HG02798 (cell line): ENCODE measurements around the gene ZMYM4.
"Not testable (repeated sequence)": the region's sequence is repeated elsewhere in the genome, so short reads cannot be mapped to it uniquely, and the experiment has no call there.

Experiments
- ATAC-seq: cut with Tn5 transposase; IDR thresholded peaks from one replicate; pipeline ENCODE4 v1.9.1; 2021; ENCODE audit warnings: mild to moderate bottlenecking; ENCODE audit not compliant: unreplicated experiment, poor library complexity

ZMYM4 gene

DNA sequence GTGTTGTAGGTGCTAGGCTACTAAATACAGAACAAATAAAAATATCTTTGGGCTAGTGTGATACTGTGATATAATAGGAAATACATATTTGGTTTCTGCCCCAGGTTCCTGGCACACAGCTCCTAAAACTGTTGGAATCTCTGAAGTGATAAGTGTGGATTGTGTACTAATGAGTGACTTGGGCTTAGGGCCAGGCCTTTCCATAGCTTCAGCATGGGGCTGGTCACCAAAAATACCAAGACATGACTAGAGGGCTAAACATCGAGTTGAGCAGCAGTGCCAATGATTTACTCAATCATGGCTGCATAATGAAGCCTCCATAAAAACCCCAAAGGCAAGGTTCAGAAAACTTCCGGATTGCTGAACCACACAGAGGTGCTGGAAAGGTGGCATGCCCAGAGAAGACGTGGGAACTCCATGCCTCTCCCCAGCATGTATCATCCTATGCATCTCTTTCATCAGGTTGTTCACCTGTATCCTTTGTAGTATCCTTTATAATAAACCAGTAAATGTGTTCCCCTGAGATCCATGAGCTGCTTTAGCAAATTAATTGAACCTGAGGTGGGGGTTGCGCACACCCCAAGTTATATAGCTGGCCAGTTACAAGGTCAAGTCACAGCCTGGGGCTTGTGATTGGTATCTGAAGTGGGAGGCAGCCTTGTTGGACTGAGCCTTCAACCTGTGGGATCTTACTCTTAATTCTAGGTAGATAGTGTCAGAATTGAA is 51.6 kb downstream of the ZMYM4 start:
- no peak for ATAC-seq

GRCh38 chr1:35320937-35321336 is 52.4 kb downstream of the ZMYM4 start:
- ATAC-seq, result no peak

- ATAC-seq, result no peak
Measured at GRCh38 chr1:35324486-35324885, 56.0 kb downstream of the ZMYM4 start.

DNA sequence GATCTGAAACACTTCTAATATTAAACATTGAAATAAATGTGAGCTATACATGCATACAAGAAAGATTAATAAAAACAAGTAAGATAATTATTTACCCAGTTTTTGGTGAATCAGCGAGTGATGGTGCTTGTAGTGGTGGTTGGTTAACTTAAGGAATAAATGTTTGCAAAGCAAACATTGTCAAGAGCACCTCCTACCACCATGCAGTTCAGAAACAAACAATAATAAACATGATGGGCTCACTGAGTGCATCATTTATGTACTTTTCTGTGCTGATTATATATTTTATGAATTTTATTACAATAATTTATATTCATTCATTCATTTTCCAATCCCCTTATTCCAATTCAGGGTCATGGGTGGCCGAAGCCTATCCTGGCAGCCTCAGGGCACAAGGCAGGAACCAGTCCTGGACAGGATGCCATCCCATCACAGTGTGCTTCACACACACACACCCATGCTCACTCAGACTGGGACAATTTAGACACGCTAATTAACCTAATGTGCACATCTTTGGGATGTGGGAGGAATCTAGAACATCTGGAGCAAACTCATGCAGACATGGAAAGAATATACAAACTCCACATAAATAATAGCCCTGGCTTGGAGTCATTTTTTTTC is 57.8 kb downstream of the ZMYM4 start:
- no peak for ATAC-seq

GRCh38 chr1:35331618-35332017 is 63.1 kb downstream of the ZMYM4 start:
- not testable (repeated sequence) for ATAC-seq

DNA sequence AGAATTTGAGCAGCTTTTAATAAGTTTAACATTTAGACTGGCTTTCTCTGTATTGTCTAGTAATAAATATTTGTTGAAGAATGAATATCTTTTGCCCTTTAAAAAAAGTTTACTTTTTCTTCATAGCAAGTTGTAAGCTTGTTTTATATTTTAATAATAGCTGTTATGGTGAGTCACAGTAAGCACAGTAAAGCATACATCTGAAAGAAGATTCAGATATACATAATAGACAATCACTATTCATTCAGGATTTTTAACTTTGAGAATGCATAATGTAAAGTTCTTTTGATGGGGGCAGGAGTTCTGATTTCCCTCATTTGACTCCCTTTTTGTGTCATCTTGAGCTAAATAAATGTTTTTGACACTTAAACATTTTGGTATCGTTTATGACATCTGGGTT is 66.0 kb downstream of the ZMYM4 start:
- ATAC-seq, result no peak

DNA sequence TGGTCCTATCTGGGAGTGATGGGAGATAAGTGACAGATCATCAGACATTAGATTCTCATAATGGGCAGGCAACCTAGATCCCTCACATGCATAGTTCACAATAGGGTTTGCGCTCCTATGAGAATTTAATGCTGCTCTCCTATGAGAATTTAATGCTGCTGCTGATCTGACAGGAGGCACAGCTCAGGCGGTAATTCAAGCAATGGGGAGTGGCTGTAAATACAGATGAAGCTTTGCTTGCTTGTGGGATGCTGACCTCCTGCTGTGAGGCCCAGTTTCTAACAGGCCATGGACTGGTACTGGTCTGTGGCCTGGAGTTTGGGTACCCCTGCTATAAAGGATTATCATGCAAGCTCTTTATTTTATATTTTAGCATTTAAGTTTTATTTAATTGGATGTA is 72.0 kb downstream of the ZMYM4 start:
- ATAC-seq, result no peak

DNA sequence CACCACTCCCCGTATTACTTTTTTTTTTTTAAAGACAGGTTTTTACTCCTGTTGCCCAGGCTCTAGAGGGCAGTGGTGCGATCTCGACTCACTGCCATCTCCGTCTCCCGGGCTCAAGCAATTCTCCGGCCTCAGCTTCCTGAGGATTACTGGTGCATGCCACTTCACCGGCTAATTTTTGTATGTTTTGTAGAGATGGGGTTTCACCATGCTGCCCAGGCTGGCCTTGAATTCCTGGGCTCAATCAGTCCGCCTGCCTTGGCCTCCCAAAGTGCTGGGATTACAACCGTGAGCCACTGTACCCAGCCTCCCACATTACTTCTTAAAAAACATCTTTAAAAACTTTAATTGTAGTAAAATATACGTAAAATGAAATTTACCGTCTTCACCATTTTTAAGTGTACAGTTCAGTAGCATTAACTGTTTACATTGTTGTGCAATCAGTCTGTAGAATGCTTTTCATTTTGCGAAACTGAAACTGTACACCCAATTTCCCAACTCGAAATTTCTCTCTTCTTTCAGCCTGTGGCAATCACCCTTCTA is 77.0 kb downstream of the ZMYM4 start:
- no peak for ATAC-seq

DNA sequence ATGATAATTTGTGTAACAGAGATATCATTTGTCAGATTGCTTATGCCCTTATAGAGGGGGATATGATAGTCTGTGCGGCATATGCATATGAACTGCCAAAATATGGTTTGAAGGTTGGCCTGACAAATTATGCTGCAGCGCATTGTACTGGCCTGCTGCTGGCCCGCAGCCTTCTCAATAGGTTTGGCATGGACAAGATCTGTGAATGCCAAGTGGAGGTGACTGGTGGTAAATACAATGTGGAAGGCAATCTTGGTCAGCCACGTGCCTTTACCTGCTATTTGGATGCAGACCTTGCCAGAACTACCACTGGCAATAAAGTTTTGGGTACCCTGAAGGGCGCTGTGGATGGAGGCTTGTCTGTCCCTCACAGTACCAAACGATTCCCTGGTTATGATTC is 82.4 kb downstream of the ZMYM4 start:
- ATAC-seq, result no peak

- no peak for ATAC-seq
Measured at GRCh38 chr1:35359995-35360394, 91.5 kb downstream of the ZMYM4 start.

GRCh38 chr1:35361638-35362037 is 93.1 kb downstream of the ZMYM4 start:
- no peak for ATAC-seq

DNA sequence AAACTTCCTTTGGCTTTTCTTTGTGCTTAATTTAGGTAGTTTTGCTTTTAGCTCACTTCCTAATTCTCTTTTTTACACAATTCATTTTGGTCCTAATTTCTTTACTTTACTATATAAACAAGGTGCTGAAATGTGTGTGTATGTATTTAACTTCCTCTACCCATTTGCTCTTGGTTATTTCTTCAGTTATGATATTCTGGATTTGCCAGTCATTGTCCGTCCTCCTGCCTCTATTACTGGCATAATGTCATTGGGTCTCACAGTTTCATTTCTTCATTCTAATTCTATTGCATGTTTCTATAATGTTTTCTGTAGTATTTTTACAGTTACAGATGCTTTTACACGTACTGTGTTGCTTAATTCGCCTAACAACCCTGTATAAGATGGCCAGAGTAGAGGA is 96.2 kb downstream of the ZMYM4 start:
- ATAC-seq, result no peak

DNA sequence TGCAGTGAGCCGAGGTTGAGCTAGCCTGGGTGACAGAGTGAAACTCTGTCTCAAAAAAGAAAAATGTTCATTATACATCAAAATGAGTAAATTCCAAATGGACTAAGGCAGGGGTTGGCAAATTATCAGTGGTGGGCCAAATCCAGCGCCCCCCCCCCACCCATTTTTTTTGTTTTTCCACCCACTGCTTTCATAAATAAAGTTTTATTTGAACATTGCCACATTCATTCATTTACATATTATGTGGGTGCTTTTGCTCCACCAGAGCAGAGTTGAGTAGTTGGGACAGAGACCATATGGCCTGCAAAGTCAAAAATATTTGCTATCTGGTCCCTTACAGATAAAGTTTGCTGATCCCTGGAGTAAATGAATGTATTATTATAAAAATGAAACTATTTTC is 99.4 kb downstream of the ZMYM4 start:
- ATAC-seq, result no peak

DNA sequence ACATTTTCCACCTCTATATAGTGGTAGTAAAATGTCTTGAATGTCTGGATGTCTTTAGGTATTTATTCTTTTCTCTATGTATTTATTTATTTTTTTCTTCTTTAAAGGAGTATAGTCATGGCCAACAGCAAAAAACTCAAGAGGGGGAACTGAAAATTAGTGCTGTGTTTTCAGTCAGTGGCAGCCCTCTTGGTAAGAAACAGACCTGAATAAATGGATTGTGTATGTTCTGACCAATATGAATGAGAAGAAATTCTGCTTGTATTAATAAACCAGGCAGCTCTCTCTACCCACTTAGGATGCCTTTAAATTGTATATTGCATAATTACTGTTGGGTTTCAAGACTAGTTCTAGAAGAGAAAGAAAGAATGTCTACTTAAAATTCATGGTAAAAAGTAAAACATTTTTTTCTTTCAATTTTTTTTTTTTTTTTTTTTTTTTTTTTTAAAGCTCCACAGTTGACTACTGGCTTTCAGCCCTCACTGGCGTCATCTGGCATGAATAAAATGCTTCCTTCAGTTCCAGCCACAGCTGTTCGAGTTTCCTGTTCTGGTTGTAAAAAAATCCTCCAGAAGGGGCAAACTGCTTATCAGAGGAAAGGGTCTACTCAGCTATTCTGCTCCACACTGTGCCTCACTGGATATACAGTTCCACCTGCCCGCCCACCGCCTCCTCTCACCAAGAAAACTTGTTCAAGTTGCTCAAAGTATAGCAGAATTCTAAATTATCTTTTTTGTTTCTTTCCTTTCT is 101.6 kb downstream of the ZMYM4 start:
- ATAC-seq, result no peak

DNA sequence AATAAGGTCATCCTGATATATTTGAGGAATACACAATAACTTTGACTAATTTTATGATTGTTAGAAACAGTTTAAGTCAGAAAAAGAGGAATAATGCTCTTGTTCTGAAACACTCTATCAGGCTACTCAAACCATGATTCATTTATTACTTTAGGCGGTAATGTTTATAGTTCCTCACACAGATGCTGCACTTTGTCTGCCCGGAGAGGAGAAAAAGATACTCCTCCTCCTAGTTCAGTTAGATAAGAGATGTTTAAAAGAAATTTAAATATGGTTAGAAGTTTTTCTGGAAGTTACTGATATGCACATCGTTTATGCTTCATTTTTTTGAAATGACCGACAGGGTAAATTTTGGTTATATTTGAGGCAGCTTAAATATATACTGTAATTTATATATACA is 103.0 kb downstream of the ZMYM4 start:
- no peak for ATAC-seq

GRCh38 chr1:35377555-35377954 is 109.0 kb downstream of the ZMYM4 start:
- no peak for ATAC-seq

DNA sequence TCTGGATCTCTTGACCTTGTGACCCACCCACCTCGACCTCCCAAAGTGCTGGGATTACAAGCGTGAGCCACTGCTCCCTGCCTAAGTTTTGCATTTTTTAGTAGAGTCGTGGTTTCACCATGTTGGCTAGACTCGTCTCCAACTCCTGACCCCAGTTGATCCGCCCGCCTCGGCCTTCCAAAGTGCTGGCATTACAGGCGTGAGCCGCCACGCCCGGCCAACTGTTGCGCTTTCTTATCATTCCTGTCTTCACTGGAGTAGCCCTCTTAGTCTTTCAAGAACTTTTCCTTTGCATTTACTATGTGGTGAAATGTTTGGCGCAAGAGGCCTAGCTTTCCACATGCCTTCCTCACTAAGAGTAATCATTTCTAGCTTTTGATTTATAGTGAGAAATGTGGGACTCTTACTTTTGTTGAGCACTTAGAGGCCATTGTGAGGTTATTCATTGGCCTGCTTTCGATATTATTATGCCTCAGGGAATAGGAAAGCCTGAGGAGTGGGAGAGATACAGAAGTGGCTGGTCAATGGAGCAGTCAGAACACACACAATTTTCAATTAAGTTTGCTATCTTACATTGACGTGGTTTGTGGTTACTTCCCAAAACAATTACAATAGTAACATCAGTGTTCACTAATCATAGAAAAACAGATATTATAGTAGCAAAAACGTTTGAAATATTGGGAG is 111.0 kb downstream of the ZMYM4 start:
- ATAC-seq, result no peak

DNA sequence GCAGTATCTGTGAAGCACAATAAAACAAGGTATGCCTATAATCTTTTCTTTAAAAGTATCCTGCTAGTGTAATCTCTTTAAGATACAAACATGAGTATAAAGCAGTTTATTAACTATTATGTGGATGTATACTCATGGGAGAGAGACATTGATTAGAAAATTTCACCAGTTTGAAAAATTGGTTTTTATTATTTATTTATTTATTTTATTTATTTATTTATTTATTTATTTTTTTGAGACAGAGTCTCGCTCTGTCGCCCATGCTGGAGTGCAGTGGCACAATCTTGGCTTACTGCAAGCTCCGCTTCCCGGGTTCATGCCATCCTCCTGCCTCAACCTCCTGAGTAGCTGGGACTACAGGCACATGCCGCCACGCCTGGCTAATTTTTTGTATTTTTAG is 111.6 kb downstream of the ZMYM4 start:
- not testable (repeated sequence) for ATAC-seq

- no peak for ATAC-seq
Measured at GRCh38 chr1:35382107-35382506, 113.6 kb downstream of the ZMYM4 start.

DNA sequence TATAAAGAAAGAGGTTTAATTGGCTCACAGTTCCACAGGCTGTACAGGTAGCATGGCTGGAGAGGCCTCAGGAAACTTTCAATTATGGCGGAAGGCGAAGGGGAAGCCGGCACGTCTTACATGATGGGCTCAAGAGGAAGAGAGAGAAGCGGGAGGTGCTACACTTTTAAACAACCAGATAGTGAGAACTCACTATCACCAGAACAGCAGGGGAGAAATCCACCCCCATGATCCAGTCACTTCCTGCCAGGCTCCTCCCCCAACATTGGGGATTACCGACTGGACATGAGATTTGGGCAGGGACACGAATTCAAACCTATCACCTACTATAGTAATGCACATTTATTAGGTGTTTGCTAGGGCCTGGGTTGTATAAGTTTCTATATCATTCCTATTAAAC is 117.8 kb downstream of the ZMYM4 start:
- no peak for ATAC-seq

GRCh38 chr1:35386959-35387358 is 118.5 kb downstream of the ZMYM4 start:
- ATAC-seq, result no peak
